HG02885 (cell line): ENCODE measurements around the gene SPATA17.
A peak's percentile ranks its signal among the peaks of the same experiment; 100 is the strongest.
"Not testable (repeated sequence)": the region's sequence is repeated elsewhere in the genome, so short reads cannot be mapped to it uniquely, and the experiment has no call there.

Experiments used
- ATAC-seq: cut with Tn5 transposase; IDR thresholded peaks from one replicate; pipeline ENCODE4 v1.9.1; 2021; ENCODE audit warnings: mild to moderate bottlenecking; ENCODE audit not compliant: unreplicated experiment, poor library complexity

The SPATA17 gene

DNA sequence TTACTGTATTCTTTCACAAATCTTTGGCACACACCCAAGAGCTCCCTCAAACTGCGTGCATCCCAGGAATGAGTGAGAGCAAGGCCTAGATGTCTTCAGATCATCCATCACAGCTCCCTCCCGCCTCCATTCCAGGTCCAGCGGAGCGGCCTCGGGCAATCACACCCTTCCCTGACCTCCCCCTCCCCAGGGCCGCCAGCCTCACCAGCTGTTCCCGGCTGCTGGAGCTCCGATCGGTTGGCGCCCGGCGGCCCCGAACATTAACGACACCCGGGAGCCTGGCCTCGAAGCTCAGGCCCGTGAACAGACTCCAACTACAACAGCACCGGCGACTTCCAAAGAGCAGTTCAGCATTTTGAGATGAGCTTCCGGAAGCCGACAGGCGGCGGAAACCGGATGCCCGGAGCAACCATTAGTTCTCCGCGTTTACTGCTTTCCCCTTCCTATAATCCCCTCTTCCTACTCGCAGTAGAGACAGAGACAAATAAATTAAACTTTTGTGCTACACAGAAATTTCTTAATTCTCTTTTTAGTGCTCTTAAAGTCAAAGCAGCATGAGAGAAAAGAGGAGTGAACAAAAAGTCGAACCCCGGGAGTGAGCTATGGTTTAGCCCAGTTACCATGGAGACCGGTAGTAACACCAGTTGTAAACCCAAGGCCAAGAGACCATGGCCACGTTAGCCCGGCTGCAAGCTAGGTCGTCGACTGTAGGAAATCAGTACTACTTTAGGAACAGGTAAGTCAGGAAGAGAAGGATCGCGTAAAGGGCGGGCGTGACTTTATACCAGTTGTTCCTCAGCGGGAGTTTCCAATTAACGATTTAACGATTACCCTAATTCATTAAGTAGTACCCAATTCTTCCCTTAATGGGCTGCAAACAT, at the start of gene SPATA17, which contains the start of gene GPATCH2:
TSS of gene SPATA17 (plus strand) at position 634 of the 881 bp plus-strand sequence. CDS start at position 669, 35 bp downstream.
TSS of gene GPATCH2 (minus strand) at position 380 of the 881 bp plus-strand sequence. CDS start at position 261, 119 bp downstream.
- peak; percentile 98 for ATAC-seq

- ATAC-seq: not testable (repeated sequence)
Measured at GRCh38 chr1:217584286-217584811, 46.8 kb upstream of the SPATA17 start.

DNA sequence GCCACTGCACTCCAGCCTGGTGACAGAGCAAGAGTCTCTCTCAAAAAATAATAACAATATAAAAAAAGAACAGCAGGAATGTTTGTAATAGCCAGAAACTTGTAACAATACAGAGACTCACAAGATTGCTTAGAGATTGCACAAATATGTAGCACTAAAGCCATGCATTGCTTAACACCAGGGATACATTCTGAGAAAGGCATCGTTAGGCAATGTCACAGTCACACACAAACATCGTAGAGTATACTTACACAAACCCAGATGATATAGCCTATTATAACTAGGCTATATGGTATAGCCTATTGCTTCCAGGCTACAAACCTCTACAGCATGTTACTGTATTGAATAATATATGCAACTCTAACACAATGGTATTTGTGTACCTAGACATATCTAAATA, 45.6 kb upstream of the SPATA17 start:
- ATAC-seq: no peak

GRCh38 chr1:217586586-217586985, 44.6 kb upstream of the SPATA17 start:
- no peak for ATAC-seq

GRCh38 chr1:217590598-217590997, 40.5 kb upstream of the SPATA17 start:
- no peak for ATAC-seq

DNA sequence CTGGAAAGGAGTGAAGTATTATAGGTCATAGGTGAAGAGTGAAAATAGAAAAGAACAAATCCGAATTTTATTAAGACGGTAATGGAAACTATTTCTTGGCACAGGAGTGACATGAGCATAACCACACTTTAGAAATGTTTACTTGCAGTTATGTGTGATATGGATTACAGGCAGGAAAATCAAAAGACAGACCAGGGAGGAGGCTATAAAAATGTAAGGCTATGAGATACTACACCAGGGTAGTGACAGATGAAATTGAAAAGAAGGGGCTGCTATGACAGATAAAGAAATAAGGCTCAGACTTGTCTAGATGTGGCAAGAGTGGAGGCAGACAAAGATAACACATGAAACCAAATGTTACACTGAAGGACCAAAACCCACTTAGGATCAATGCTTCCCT, 32.0 kb upstream of the SPATA17 start:
- no peak for ATAC-seq

DNA sequence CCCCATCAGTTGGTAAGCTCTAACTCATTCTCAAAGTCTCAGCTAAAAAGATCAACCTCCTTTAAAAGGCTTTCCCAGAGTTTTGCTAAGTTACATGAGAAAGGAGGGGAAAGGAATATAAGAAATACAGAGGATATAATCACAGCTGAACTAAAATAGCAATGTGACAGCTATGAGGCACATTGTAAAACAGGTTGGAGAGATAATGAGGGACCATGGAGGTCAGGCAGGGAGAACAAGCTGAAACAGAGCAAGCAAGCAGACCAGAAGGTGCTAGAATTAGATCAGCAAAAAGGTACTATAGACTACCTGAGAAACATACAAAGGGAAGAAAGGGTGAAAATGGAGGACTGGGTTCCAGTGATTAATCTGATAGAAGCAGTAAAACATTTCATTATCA, 28.8 kb upstream of the SPATA17 start:
- ATAC-seq: no peak

GRCh38 chr1:217605390-217605789, 25.8 kb upstream of the SPATA17 start:
- no peak for ATAC-seq

- ATAC-seq: no peak
Measured at GRCh38 chr1:217614200-217614712, 16.9 kb upstream of the SPATA17 start.

GRCh38 chr1:217617126-217617525, 14.0 kb upstream of the SPATA17 start:
- no peak for ATAC-seq

DNA sequence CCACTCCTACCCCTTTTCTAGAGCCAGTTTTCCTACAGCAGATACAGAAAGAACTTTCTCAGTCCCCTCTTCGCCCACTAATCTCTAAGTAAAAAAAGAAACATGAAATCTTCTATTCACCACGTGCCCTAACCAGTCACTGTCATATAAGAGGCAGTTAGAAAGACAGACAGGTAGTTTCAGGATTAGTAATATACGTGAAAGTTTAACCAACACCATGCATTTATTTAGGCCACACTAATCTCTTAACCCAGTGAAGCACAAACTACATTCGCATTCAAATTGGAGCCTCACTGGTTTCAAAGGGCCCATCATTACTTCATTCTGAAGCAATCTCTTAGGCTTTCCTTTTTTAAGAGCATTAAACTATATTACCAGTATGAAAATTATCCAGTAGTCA, 10.3 kb upstream of the SPATA17 start:
- ATAC-seq: peak; percentile 100

DNA sequence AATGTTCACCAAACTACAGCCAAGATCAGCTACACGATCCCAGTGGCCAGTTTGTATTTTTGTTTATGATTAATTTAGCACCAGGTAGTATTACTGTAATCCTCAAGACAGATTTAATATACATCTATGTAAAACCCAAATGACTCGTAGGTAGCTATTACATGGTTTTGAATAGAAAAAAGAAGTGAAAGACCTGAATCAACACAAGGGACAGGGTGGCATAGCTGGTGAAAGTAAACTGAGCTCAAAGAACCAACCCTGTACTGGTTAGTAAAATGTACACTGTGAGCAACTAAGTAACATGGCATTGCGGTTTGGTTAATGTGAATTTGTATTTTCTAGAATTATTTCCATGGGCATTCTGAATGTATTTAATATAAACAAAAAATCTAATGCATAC, 9.1 kb upstream of the SPATA17 start:
- no peak for ATAC-seq

GRCh38 chr1:217626321-217626720, 4.8 kb upstream of the SPATA17 start:
- ATAC-seq: no peak

DNA sequence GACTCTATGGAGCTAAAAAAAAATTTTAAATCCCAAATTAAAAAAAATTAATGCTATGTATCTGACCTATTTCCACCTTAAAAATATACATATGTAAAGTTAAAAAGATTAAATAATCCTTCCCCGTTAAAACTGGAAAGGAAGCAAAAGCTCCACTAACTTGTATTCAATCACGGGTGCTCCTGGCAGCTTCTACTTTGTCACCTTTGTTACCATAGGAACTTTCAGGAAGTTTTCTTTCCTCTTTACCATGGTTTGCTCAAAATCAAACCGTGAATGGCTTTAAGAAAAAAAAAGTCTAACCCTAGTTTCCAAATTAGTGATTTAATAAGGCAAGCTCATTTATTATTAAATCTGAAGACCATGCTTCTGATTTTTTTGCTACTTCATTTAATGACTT, 3.7 kb upstream of the SPATA17 start:
- ATAC-seq: no peak

- no peak for ATAC-seq
Measured at GRCh38 chr1:217642455-217642854, 11.3 kb downstream of the SPATA17 start.

GRCh38 chr1:217647791-217648190, 16.6 kb downstream of the SPATA17 start:
- ATAC-seq: no peak

DNA sequence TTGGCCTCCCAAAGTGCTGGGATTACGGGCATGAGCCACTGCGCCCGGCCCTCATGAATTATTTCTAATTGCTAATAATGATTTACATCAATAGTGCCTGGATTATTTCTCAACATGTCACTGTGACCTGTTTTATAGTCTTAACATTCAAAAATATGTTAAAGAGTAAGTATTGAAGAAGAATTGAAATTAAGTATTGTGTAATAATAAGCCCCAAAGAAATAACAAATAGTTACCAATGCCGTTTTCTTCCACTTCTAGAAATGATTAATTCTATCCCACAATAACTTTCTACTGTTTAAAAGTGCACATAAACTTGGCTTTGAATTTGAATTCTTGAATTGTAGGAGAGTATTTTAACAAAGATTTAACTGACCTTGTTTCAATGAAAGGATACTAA, 19.5 kb downstream of the SPATA17 start:
- ATAC-seq: no peak

GRCh38 chr1:217660353-217661062, 29.4 kb downstream of the SPATA17 start:
- ATAC-seq: peak; percentile 58

DNA sequence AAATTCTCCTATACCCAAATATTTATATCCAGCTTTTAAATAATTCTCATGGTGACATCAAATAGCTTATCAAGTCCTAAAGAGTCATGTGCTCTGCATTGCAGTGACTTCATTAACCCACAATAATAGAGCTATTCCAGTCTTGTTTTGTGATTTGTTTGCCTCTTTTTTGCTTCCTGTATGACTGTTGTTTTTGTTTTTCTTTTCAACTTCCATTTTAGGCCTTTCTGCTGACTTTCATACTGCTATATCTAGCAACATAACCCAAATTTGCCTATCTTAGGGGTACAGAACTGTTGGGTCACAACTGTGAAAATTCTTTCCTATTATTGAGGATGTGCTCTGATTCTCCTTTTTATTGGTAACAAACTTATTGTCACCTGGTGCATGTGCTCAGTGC, 30.3 kb downstream of the SPATA17 start:
- no peak for ATAC-seq

DNA sequence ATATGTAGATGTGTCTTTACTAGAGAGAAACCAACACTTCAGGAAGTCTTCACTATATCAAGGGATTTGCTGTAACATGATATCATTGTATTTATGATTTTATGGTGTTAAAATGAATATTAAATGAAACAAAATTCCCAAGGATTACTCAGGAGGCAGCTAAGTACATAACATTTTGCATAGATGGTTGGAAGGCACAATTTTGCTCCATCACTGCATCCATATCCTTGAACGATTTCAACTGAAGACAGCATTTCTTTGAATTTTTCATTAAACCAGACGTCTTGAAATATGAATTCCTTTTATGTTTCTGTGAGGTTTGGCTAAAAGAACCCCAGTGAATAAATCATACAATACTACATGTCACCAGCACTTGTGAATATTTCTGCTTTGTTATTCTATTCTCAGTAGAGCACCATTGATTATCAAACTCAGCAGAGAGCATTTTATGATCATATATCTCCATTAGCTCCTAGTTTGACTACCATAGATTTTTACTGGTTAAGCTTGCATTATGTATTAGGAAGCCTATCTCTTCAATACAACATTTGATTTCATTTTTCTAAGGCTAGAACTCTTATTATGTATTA, 37.3 kb downstream of the SPATA17 start:
- no peak for ATAC-seq

GRCh38 chr1:217673387-217673786, 42.2 kb downstream of the SPATA17 start:
- peak; percentile 67 for ATAC-seq
